Activated CD4-positive, alpha-beta T cell treated with anti-CD3 and anti-CD28 coated beads, Interleukin-2, amount 50 U/mL, for 1 hour (primary cell): ENCODE data around the gene SORCS1.

Source experiments
- DNase-seq: peaks from one replicate; pipeline ENCODE4 v3.0.0-alpha.2; 2020

SORCS1 gene

GRCh38 chr10:106982268-106982667 is 182.2 kb downstream of the SORCS1 start:
- DNase-seq, result no peak

GRCh38 chr10:106981452-106982075 is 182.9 kb downstream of the SORCS1 start:
- DNase-seq, result no peak

DNA sequence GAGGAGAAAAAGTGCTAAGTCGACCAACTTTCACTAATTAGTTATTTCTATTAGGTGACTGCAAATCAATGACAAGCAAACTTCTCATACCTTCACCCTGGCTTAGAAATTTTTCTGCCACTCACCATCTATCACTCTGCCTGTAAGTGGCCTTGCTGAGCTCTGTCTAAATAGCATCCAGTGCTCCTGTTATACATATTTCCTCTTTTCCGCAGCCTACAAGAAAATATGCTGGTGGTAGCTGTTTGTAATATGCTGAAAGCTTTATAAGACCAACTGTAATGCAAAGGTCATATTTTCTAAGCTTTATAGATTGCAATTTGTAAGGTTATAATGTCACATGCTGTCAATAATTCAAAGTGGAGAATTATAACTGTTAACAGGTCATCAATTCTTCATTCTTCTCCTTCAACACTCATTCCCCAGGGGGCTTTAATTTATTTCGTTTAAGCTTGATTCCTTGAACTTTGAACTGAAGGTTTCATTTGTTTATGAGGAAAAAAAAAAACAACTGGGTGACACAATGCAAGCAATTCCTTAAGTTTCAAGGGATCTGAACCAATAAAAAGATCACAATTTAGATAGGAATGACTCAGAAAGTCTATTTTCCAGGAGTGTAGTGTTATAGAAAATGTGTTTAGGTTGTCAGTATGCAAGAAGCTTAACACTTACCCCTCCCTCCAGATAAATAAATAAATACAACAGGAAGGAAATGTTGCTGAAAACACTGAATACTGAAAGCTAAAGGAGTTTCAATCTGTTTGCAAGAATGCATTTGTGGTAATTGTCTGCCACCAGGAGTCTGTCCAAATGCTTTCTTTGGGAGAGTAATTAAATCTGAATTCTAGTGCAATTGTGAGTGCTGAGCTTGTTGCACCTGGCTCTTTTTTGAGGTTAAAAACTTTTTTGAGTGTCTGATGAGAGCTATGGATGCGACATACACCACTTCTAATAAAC is 183.7 kb downstream of the SORCS1 start:
- DNase-seq, result no peak

GRCh38 chr10:106978756-106979155 is 185.8 kb downstream of the SORCS1 start:
- DNase-seq, result no peak

DNA sequence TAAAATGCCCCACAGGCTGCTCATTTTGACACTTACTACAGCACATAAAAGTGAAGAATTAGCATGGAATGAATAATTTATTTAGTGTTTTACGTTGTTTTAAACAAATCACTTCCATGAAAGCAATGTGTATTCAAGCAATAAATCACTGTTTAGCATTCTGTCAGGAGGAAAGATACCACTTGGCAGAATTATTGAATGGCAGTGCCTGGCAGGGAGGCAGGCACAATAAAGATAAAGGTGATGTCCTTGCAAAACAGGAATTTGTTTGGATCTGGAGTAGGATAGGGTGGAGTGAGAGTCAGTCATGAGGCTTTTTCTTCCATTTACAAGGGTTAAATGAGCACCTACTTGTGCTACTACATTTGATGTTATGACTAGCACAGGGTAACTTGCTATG is 190.8 kb downstream of the SORCS1 start:
- no peak for DNase-seq

DNA sequence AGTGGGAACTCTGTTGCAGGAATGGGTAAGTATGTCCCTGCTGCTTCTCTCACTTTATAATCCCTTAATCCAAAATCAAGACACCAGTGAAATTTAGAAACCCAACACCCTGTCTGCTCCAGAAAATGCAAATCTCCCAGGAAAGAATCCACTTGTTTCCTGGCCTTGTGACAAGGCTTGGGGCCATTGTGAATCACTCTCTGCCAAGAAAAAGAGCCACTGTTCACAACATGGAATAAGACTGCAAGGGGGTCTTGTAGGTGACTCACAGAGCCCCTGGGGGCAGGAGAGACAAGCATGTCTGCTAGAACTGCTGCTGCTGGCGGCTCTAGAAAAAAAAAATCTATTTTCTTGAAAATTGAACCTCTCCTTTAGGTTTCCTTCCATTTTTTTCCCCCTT is 191.2 kb downstream of the SORCS1 start:
- no peak for DNase-seq

GRCh38 chr10:106972381-106972780 is 192.1 kb downstream of the SORCS1 start:
- DNase-seq, result no peak

DNA sequence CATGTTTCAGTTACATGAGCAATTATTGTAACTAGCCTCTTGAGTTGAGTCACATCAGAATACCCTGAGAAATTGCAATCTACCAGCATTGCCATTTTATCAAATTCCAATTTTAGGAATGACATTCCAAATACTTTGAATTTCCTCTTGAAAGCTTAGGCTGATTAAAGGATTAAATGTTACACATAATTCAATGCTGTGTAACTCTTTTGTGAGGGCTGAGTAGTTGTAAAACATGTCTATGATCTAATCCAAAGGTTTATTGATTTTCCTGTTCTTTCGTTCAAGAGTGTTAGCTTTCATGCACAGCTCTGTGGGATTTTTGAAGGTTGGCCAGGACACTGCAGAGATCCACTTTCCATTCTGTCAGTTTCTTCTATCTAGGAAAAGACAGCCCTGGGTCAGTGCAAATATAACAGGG is 193.1 kb downstream of the SORCS1 start:
- DNase-seq, result no peak

GRCh38 chr10:106967452-106967851 is 197.1 kb downstream of the SORCS1 start:
- no peak for DNase-seq

DNA sequence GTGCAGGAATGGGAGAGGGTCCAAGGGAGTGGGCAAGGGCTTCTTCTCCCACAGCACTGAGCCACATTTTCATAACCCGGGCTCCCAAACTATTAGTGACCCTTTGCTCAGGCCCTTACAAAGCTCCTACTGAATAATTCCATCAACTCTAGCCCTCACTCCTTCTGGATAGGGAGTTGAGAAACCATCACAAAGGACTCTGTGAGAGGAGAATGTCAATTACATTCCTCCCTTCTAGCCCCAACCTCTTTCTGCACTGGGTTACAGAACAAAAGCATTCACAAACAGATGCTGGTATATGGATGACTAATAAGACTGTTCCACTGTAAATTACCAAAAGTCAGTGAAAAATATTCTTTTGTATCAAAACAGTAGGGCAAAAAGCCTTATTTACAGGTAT is 203.7 kb downstream of the SORCS1 start:
- no peak for DNase-seq

GRCh38 chr10:106959521-106959920 is 205.0 kb downstream of the SORCS1 start:
- DNase-seq, result no peak

- no peak for DNase-seq
These were observed 205.7 kb downstream of the SORCS1 start for GRCh38 chr10:106958589-106959361.

DNA sequence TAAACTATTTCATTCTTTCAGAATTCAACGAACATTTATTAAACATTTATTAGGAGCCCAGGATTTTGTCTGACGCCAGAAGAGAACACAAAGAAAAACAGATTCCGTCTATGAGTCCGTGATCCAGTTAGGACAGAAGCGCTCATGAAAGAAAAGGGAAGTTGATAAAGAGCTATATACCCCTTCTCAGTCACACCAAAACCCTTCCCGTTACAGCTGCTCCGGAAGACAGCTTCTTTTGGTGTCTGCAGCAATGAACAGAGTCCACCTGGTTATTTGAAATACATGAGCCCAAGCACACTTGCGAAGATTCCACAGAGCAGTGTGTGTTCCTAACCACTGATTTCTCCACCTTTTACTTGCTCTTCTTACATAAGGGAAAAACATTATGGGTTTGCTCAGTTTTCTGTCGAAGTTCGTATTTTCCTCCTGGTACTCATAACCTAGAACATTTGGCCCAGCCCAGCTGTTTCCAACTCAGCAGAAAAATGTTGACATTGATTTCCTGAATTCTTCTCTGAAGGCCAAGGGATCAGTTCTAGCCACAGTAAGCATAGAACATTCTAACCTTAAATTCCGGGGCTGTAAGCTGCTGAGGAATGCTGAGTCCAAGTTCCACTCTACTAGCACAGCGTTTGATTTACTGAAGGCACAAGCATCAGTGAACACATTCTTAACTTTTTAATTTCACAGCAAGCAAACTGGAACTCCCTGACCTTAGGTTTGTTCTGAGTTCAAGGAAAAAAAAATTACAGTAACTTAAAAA is 206.5 kb downstream of the SORCS1 start:
- no peak for DNase-seq

DNA sequence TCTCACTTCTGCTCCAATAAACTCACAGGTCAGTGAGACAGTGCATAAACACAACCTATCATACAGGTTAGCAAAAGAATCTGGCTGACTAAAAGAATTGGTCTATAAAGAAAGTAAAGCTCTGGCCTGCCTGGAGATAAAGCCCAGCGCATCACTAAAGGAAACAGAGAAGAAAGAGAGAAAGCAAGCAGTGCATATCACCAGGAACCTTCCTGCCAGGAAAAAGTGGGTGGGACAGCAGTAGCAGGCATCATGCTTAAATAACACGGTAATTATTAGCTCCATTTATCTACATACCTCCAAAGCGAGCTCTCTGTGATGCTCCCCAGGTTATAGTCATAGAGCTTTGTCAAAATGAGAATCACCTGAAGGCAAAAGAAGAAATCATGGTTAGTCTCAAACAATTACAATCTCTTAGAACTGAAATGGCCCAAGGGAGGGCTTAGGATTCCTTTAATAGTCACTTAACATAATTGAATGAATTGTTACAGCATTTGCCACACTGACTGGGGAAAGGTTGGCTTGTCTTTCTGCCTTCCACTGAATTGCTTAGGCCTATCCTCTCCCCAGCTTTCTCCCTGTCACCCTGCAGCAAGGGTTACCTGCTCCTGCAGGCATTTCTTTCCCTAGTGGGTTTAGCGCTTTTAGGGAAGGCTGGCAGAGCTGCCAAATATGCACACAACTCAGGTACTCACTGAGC is 208.1 kb downstream of the SORCS1 start:
- DNase-seq, result no peak

GRCh38 chr10:106955133-106955532 is 209.4 kb downstream of the SORCS1 start:
- no peak for DNase-seq

DNA sequence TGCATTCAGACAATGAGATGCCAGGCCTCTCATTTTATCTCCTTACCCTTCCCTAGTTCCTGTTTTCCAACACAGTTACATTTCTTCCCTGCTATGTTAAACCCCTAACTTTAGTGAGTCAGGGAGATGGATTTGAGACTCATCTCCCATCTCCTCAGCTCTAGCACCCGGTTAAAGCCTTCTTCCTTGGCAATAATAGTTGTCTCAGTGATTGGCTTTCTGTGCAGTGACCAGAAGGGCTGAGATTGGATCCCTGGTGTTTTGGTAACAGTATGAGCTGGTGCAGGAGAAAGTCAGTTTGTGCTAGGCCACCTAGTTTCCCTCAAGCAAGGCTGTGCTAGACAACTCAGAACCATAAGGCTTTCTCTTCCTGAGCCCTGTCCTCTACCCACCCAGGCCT is 212.5 kb downstream of the SORCS1 start:
- no peak for DNase-seq

DNA sequence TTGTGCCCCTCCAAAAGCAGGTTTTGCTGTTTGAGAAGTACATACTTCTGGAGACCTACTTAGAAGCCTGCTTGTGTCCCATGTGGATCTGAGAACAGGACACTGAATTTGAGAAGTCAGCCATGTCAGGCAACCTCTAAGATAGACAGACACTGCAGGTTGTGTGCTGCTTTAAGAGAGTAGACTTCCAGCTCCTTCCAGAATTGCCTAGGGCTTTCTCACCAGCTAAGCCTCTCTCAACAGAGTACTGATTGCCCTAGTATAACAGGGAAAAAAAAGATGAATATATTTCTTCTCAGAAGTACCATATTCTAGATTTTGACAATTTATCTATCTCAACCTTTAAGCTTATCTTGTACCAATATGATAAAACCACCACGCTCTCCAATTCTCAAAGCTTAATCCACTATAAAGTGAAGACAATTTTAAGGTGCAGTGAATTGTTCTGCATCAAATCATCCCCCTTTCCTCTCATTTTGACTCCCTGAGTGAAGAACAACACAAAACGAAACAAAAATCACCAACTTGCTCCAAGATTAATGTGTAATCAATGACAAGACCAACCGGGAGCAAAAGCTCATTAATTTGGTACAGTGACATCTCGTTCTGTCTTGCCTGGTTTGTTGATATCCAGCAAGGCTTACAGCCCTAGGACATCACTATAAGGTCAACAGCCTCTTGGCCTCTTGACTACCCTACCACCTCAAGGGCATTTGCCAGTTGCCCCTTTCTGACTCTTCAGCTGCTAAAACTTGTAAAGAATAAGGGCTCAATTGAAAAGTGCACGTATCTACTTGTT is 214.6 kb downstream of the SORCS1 start:
- no peak for DNase-seq

- DNase-seq, result no peak
These were observed 216.9 kb downstream of the SORCS1 start for GRCh38 chr10:106947643-106948042.

- no peak for DNase-seq
These were observed 222.4 kb downstream of the SORCS1 start for GRCh38 chr10:106942035-106942662.

DNA sequence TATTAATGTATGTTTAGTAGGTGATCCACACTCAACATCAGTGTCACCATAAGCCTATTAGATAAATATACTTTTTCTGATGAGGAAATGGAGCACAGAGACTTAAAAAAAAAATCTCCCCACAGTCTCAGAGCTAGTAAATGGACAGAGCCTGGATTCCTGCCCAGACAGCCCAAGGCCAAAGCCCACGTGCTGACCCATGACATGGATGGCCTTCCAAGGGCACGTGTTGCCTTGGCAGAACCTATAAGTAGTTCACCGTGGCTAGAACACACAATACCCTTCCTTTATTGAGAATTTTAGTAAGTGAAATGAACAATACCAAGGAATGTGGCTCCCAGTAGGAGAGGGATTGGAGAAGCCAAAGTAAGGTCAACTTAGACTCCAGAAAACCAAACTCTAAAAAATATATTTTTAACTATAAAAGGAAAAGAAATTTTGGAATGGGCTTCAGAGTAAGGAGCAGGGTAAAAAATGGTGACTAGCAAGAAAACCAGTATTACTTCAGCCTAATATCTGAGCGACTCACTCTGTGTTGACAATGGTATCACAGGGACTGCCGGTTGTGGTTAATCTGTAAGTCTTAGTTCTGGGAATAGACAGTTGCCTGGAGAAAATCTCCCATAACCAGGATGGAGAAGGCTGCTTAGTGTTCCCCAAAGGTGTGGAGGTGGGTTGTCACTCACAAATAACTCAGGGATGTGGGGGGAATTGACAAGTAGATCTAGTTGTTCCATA is 223.0 kb downstream of the SORCS1 start:
- no peak for DNase-seq
